Osteocyte (in vitro differentiated cells): ENCODE results near the gene S100PBP. TPM values are rescaled to one million over a fixed set of nuclear protein-coding genes. Genes with fewer than 3 reads are reported as not detected.

Experiments used
- DNase-seq: peaks from one replicate; pipeline ENCODE4 v3.0.0; 2021; ENCODE audit warnings: mixed read lengths; ENCODE audit not compliant: unreplicated experiment; ENCODE audit errors: extremely low spot score
- H3K27ac Mint-ChIP-seq: one replicate; pipeline ENCODE4 v1.8.0; 2021; ENCODE audit warnings: mild to moderate bottlenecking, mixed read lengths; ENCODE audit not compliant: unreplicated experiment
- H3K27me3 Mint-ChIP-seq: one replicate; pipeline ENCODE4 v1.8.0; 2021; ENCODE audit warnings: mixed read lengths; ENCODE audit not compliant: unreplicated experiment
- H3K36me3 Mint-ChIP-seq: one replicate; pipeline ENCODE4 v1.8.0; 2021; ENCODE audit warnings: mixed read lengths; ENCODE audit not compliant: unreplicated experiment
- H3K4me1 Mint-ChIP-seq: one replicate; pipeline ENCODE4 v1.8.0; 2021; ENCODE audit warnings: mixed read lengths; ENCODE audit not compliant: unreplicated experiment
- H3K4me3 Mint-ChIP-seq: one replicate; pipeline ENCODE4 v1.8.0; 2021; ENCODE audit warnings: mild to moderate bottlenecking, moderate library complexity, mixed read lengths; ENCODE audit not compliant: unreplicated experiment
- H3K9me3 Mint-ChIP-seq: one replicate; pipeline ENCODE4 v1.8.0; 2021; ENCODE audit warnings: mixed read lengths; ENCODE audit not compliant: unreplicated experiment
- CTCF ChIP-seq: fragments of 200-600 bp; sonication (generic); IDR thresholded peaks from 2 replicates; pipeline ENCODE4 v1.5.0; 2021; ENCODE audit warnings: antibody characterized with exemption, mild to moderate bottlenecking, moderate library complexity
- total RNA-seq: library from RNA; stranded (reverse); gene quantifications from 2 replicates; pipeline ENCODE4 v1.2.1, GENCODE V29; 2021

S100PBP gene
- total RNA-seq, 1 donor from 2014 or later = 49.8 TPM

- H3K27me3 Mint-ChIP-seq = no peaks in the 10 kb centered on the region
- H3K36me3 Mint-ChIP-seq = peaks cover 12% of the 10 kb centered on the region
- H3K27ac Mint-ChIP-seq = no peak overlapping the region
- H3K4me1 Mint-ChIP-seq = peaks cover 21% of the 10 kb centered on the region
- no peak for DNase-seq
- H3K4me3 Mint-ChIP-seq = no peak overlapping the region
- no peaks in the 10 kb centered on the region for H3K9me3 Mint-ChIP-seq
- TF ChIP-seq CTCF = no peak
Measured at GRCh38 chr1:32867671-32868070, 50.2 kb downstream of the S100PBP start.

DNA sequence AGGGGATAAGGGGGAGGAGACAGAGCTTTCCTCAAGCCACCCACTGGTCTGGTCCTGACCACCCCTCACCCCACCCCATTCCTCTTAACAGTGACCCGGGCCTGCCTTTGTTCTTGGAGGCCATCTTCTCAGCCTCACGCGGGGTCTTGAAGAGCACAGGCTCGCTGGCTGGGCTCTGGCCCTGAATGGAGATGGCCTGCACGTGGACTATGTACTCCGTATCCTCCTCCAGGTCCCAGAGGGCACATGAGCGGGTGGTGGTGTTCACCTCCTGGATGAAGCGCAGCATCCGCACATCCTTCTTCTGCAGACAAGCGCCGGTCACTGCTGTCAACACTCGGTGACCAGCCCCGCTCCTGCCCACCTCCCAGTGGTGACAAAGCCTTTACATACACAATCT lies 50.6 kb downstream of the S100PBP start:
- H3K27ac Mint-ChIP-seq = no peak overlapping the region
- no peak for DNase-seq
- no peak for TF ChIP-seq CTCF
- no peaks in the 10 kb centered on the region for H3K9me3 Mint-ChIP-seq
- no peaks in the 10 kb centered on the region for H3K27me3 Mint-ChIP-seq
- H3K4me3 Mint-ChIP-seq = no peak overlapping the region
- peaks cover 23% of the 10 kb centered on the region for H3K4me1 Mint-ChIP-seq
- H3K36me3 Mint-ChIP-seq = peaks cover 8% of the 10 kb centered on the region

- peaks cover 8% of the 10 kb centered on the region for H3K36me3 Mint-ChIP-seq
Measured at GRCh38 chr1:32868806-32869455, 51.5 kb downstream of the S100PBP start.

DNA sequence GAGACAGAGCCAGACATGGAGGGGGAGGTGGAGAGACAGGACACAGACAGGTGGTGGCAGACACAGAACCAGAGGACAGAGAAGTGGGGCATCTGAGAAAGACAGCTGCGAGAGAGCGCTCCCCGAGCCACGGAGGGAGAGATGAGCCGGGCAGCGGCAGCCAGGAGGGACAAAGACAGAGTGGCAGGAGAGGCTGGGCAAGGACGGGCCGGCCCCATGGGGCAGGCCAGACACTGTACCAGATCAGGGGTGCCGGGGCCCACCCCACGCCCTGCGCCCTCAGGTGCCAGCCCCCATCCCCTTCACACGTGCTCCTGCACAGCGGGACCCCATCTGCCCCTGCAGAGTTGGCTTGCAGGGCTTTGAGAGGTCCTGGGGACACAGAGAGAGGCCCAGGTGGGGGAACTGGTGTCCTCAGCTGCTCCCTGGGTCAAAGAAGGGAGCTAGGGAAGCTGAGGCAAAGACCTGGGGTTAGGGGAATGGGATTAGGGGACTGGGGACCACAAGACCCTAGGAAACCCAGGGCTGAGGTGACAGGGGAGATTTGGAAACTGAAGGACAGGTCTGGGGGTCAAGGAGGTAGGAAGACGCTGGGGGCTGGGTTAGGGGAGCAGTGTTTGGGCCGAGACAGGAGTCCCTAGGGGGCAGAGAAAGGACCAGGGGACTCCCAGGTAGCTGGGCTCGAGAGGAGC lies 52.6 kb downstream of the S100PBP start:
- Mint-ChIP-seq H3K4me1 (peaks cover 27% of the 10 kb centered on the region), H3K4me3 (peak overlapping the region; percentile 67), H3K9me3 (no peaks in the 10 kb centered on the region), H3K27ac (no peak overlapping the region), H3K27me3 (no peaks in the 10 kb centered on the region), H3K36me3 (peaks cover 3% of the 10 kb centered on the region)
- DNase-seq = no peak
- no peak for TF ChIP-seq CTCF

More at GRCh38 chr1:32868806-32869455, 51.5 kb downstream of the S100PBP start:
- DNase-seq = no peak
- no peak for TF ChIP-seq CTCF
- Mint-ChIP-seq H3K9me3 (no peaks in the 10 kb centered on the region), H3K4me3 (no peak overlapping the region), H3K27me3 (no peaks in the 10 kb centered on the region), H3K27ac (no peak overlapping the region), H3K4me1 (peaks cover 23% of the 10 kb centered on the region)

DNA sequence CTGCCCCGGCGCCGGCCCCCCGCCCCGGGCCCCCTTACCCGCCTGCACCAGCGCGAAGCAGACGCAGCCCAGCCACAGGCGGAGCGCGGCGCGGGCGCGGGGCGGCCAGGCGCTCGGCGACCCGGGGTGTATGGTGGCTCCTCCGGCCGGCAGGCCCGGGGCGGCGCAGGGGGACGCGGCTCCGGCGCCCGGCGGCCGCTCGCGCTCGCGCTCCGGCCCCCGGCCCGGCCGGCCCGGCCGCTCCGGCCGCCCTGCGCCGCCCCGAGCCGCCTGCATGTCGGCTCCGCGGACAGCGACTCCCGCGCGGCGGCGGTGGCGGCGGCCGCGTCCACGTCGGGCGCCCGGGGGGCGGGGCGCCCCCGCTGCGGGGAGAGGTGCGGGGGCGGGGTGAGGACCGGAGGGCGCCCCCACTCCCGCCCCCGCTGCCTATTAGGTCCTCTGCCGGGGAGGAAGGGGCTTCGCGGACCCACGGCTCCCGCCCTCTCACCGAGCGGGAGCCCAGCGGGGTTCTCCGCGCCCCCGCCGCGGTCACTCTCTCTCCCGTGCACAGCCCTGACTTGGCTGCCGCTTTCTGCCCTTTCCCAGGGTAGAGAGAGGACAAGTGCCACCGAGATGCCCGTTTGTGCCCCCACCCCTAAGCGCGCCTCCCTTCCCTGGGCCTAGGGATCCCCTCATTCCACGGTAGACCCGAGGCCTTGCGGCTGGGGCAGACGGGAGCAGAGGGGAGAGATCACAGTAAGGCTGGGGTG lies 53.3 kb downstream of the S100PBP start, which contains the start of gene FNDC5:
TSS of gene FNDC5 (minus strand) at position 298 of the 749 bp plus-strand sequence.
- no peak for DNase-seq
- peak within 1 kb of the TSS; percentile 72 for H3K4me3 Mint-ChIP-seq
- H3K4me1 Mint-ChIP-seq = peaks cover 33% of the 10 kb centered on the region
- H3K27ac Mint-ChIP-seq = peak within 1 kb of the TSS; percentile 52
- H3K36me3 Mint-ChIP-seq = peaks cover 3% of the 10 kb centered on the region
- peaks cover 6% of the 10 kb centered on the region for H3K27me3 Mint-ChIP-seq
- H3K9me3 Mint-ChIP-seq = no peaks in the 10 kb centered on the region
- no peak for TF ChIP-seq CTCF
